IMR-90 (cell line): ENCODE measurements around the gene TMEM35A. TPM values are rescaled to one million over a fixed set of nuclear protein-coding genes. Genes with fewer than 3 reads are reported as not detected.

Source experiments
- ATAC-seq: fragments of 200-7000 bp; cut with Tn5 transposase; 2 replicates; pipeline ENCODE4 v1.9.1; 2020; ENCODE audit warnings: low read depth, mild to moderate bottlenecking, moderate library complexity
- BruUV-seq: library from RNA; stranded (reverse); fragments of 400-500 nt; replicated peaks from 2 replicates; lab custom pipeline; 2021; lab: Mats Ljungman, UMichigan
- CTCF ChIA-PET: fragments of 300-600 bp; formaldehyde crosslinking; extraction: SDS; loops from one replicate; lab custom pipeline; 2021; ENCODE audit warnings: antibody characterized with exemption; lab: Yijun Ruan, JAX
- POLR2A ChIA-PET: fragments of 300-600 bp; sonication (Branson Sonifier 250); formaldehyde crosslinking; loops from one replicate; lab custom pipeline; 2022; ENCODE audit warnings: antibody characterized with exemption; ENCODE audit not compliant: unreplicated experiment; lab: Charles Lee
- DNase-seq: peaks from one replicate; pipeline ENCODE4 v3.0.0; 2013
- H2AFZ ChIP-seq: replicated peaks from 2 replicates; pipeline ENCODE3; 2013; ENCODE audit warnings: low read length, mild to moderate bottlenecking; ENCODE audit not compliant: poor library complexity
- H2AK5ac ChIP-seq: 2 replicates; pipeline ENCODE4 v1.6.1; 2013; ENCODE audit warnings: low read depth, low read length, inconsistent platforms
- H2AK9ac ChIP-seq: replicated peaks from 2 replicates; pipeline ENCODE3; 2013; ENCODE audit warnings: mild to moderate bottlenecking, low read depth, low read length, moderate library complexity; ENCODE audit not compliant: poor library complexity
- H2BK120ac ChIP-seq: 2 replicates; pipeline ENCODE4 v1.6.1; 2013; ENCODE audit warnings: low read depth, low read length, inconsistent platforms
- H2BK15ac ChIP-seq: 3 replicates; pipeline ENCODE4 v1.6.1; 2013; ENCODE audit warnings: low read depth, low read length, inconsistent platforms
- H2BK20ac ChIP-seq: 2 replicates; pipeline ENCODE4 v1.6.1; 2013; ENCODE audit warnings: low read depth, mild to moderate bottlenecking, inconsistent platforms, low read length, moderate library complexity
- H2BK5ac ChIP-seq: 2 replicates; pipeline ENCODE4 v1.6.1; 2013; ENCODE audit warnings: mild to moderate bottlenecking, low read depth, low read length, inconsistent platforms; ENCODE audit not compliant: poor library complexity, severe bottlenecking
- H3K14ac ChIP-seq: replicated peaks from 2 replicates; pipeline ENCODE4 v1.6.1; 2013; ENCODE audit warnings: low read depth, low read length, inconsistent platforms
- H3K18ac ChIP-seq: 2 replicates; pipeline ENCODE4 v1.6.1; 2013; ENCODE audit warnings: low read depth, low read length, control low read depth
- H3K23ac ChIP-seq: 2 replicates; pipeline ENCODE4 v1.6.1; 2013; ENCODE audit warnings: low read depth, low read length, inconsistent platforms
- H3K27ac ChIP-seq: 2 replicates; pipeline ENCODE4 v1.5.1; 2013; ENCODE audit warnings: mild to moderate bottlenecking, control low read depth, low read length; ENCODE audit not compliant: insufficient read depth
- H3K27me3 ChIP-seq: 2 replicates; pipeline ENCODE4 v1.6.1; 2013; ENCODE audit warnings: low read length; ENCODE audit not compliant: control insufficient read depth, insufficient read depth
- H3K36me3 ChIP-seq: 2 replicates; pipeline ENCODE4 v1.6.1; 2013; ENCODE audit warnings: low read length, mixed read lengths; ENCODE audit not compliant: control insufficient read depth, insufficient read depth
- H3K4ac ChIP-seq: 2 replicates; pipeline ENCODE4 v1.6.1; 2013; ENCODE audit warnings: low read depth, low read length, inconsistent platforms
- H3K4me1 ChIP-seq: 2 replicates; pipeline ENCODE4 v1.6.1; 2013; ENCODE audit warnings: low read length, mixed read lengths; ENCODE audit not compliant: control insufficient read depth, insufficient read depth
- H3K4me2 ChIP-seq: 2 replicates; pipeline ENCODE4 v1.6.1; 2013; ENCODE audit warnings: low read depth, mild to moderate bottlenecking, control low read depth, low read length, moderate library complexity
- H3K4me3 ChIP-seq: 2 replicates; pipeline ENCODE4 v1.5.1; 2013; ENCODE audit warnings: low read depth, mild to moderate bottlenecking, control low read depth, low read length, moderate library complexity; ENCODE audit not compliant: insufficient read depth
- H3K56ac ChIP-seq: 2 replicates; pipeline ENCODE4 v1.6.1; 2013; ENCODE audit warnings: low read length, inconsistent platforms; ENCODE audit not compliant: insufficient read depth; ENCODE audit errors: extremely low read depth
- H3K79me1 ChIP-seq, 2 experiments: 2 replicates each; pipeline ENCODE4 v1.6.1; 2013; ENCODE audit warnings: low read length in 2 of 2, inconsistent platforms in 1 of 2, low read depth in 1 of 2
- H3K9ac ChIP-seq: 2 replicates; pipeline ENCODE4 v1.6.1; 2013; ENCODE audit warnings: low read depth, low read length, control low read depth
- H3K9me1 ChIP-seq: 2 replicates; pipeline ENCODE4 v1.6.1; 2013; ENCODE audit warnings: low read length, inconsistent platforms; ENCODE audit not compliant: insufficient read depth
- H3K9me3 ChIP-seq: 2 replicates; pipeline ENCODE4 v1.6.1; 2013; ENCODE audit warnings: low read length; ENCODE audit not compliant: control insufficient read depth, insufficient read depth
- H4K20me1 ChIP-seq: 2 replicates; pipeline ENCODE4 v1.6.1; 2013; ENCODE audit warnings: low read length, inconsistent platforms; ENCODE audit not compliant: insufficient read depth
- H4K5ac ChIP-seq: 2 replicates; pipeline ENCODE4 v1.6.1; 2013; ENCODE audit warnings: mild to moderate bottlenecking, low read depth, low read length, control low read depth
- H4K8ac ChIP-seq, 2 experiments: 2 replicates each; pipeline ENCODE4 v1.6.1; 2013; ENCODE audit warnings: low read depth in 2 of 2, low read length in 2 of 2, control low read depth in 1 of 2, inconsistent platforms in 1 of 2
- H4K91ac ChIP-seq: 2 replicates; pipeline ENCODE4 v1.6.1; 2013; ENCODE audit warnings: low read depth, low read length, inconsistent platforms; ENCODE audit not compliant: insufficient read depth
- BHLHE40 ChIP-seq: fragments of 150-350 bp; IDR thresholded peaks from 2 replicates; pipeline ENCODE4 v1.6.1; 2016; ENCODE audit warnings: mild to moderate bottlenecking, low read depth, low read length
- CEBPB ChIP-seq: IDR thresholded peaks from 2 replicates; pipeline ENCODE4 v1.6.1; 2012; ENCODE audit warnings: low read depth, low read length, improper control_type of control experiment
- CHD1 ChIP-seq: IDR thresholded peaks from 2 replicates; pipeline ENCODE4 v1.6.1; 2012; ENCODE audit warnings: low read depth, low read length, improper control_type of control experiment
- CTCF ChIP-seq: conservative IDR thresholded peaks from 2 replicates; pipeline ENCODE4 v1.5.1; 2012; ENCODE audit warnings: mild to moderate bottlenecking, low read depth, low read length, improper control_type of control experiment
- ELK1 ChIP-seq: fragments of 150-350 bp; IDR thresholded peaks from 2 replicates; pipeline ENCODE4 v1.6.1; 2016; ENCODE audit warnings: low read depth, mild to moderate bottlenecking, low read length, moderate library complexity, borderline replicate concordance
- FOS ChIP-seq: fragments of 150-350 bp; IDR thresholded peaks from 2 replicates; pipeline ENCODE4 v1.6.1; 2016; ENCODE audit warnings: low read depth, low read length
- MAFK ChIP-seq: IDR thresholded peaks from 2 replicates; pipeline ENCODE4 v1.6.1; 2012; ENCODE audit warnings: low read depth, low read length, improper control_type of control experiment
- MAZ ChIP-seq: IDR thresholded peaks from 2 replicates; pipeline ENCODE4 v1.6.1; 2012; ENCODE audit warnings: low read depth, mild to moderate bottlenecking, low read length, improper control_type of control experiment, moderate library complexity, borderline replicate concordance
- MXI1 ChIP-seq: IDR thresholded peaks from 2 replicates; pipeline ENCODE4 v1.6.1; 2012; ENCODE audit warnings: low read depth, mild to moderate bottlenecking, low read length, moderate library complexity, borderline replicate concordance
- NFE2L2 ChIP-seq: fragments of 150-350 bp; IDR thresholded peaks from 2 replicates; pipeline ENCODE4 v1.6.1; 2016; ENCODE audit warnings: low read depth, mild to moderate bottlenecking, low read length
- POLR2A ChIP-seq: IDR thresholded peaks from 2 replicates; pipeline ENCODE4 v1.6.1; 2012; ENCODE audit warnings: mild to moderate bottlenecking, low read depth, low read length
- RAD21 ChIP-seq: IDR thresholded peaks from 2 replicates; pipeline ENCODE4 v1.6.1; 2012; ENCODE audit warnings: low read length, improper control_type of control experiment
- RCOR1 ChIP-seq: IDR thresholded peaks from 2 replicates; pipeline ENCODE4 v1.6.1; 2012; ENCODE audit warnings: mild to moderate bottlenecking, low read length, improper control_type of control experiment; ENCODE audit not compliant: insufficient replicate concordance
- RFX5 ChIP-seq: IDR thresholded peaks from 2 replicates; pipeline ENCODE4 v1.8.0; 2012; ENCODE audit warnings: low read depth, mild to moderate bottlenecking, low read length, moderate library complexity
- SMC3 ChIP-seq: fragments of 150-350 bp; IDR thresholded peaks from 2 replicates; pipeline ENCODE4 v1.6.1; 2016; ENCODE audit warnings: low read depth, mild to moderate bottlenecking, antibody characterized with exemption, low read length, moderate library complexity
- USF2 ChIP-seq: fragments of 150-350 bp; IDR thresholded peaks from 2 replicates; pipeline ENCODE4 v1.6.1; 2017; ENCODE audit warnings: mild to moderate bottlenecking, antibody characterized with exemption, low read length, low read depth
- dilution Hi-C: fragments of 300-500 bp; cut with HindIII; formaldehyde crosslinking; loops from one replicate; pipeline ENCODE4 v1.14.3; 2018; ENCODE audit warnings: low sequenced_read_pairs; ENCODE audit not compliant: unreplicated experiment
- in situ Hi-C: fragments of 300-500 bp; cut with MboI; formaldehyde crosslinking; loops from 3 replicates; pipeline ENCODE4 v1.14.3; 2019; ENCODE audit warnings: low sequenced_read_pairs, inconsistent platforms, mixed read lengths
- intact Hi-C: fragments of 100-400 bp; cut with micrococcal nuclease; formaldehyde crosslinking; loops from 2 replicates; pipeline ENCODE4 v1.10.0; 2022
- polyA plus RNA-seq, 3 experiments: library from polyadenylated mRNA; depleted of rRNA; stranded (reverse); fragments of >200 nt; gene quantifications; 2 replicates each; pipeline ENCODE4 v1.2.3, GENCODE V29; 2012; ENCODE audit warnings: low replicate concordance in 1 of 3
- total RNA-seq: library from RNA; depleted of rRNA; stranded (reverse); fragments of >200 nt; gene quantifications from 2 replicates; pipeline ENCODE4 v1.2.3, GENCODE V29; 2012

Gene TMEM35A
- total and polyA plus RNA-seq, 2 of the 4 experiments (the other 2 are of a cell fraction), result 11.3 to 14.2 TPM

- Histone ChIP-seq H3K56ac (no peak overlapping the region), H3K4me2 (peak overlapping the region; percentile 27; the same call in 1 of the 2 replicates), H3K27me3 (no peaks in the 10 kb centered on the region; the same call in 1 of the 2 replicates), H2BK5ac (no peak overlapping the region), H3K4me3 (no peak overlapping the region), H3K9ac (no peak overlapping the region), H4K8ac (no peak overlapping the region), H3K9me1 (no peaks in the 10 kb centered on the region), H3K23ac (no peak overlapping the region), H3K36me3 (no peaks in the 10 kb centered on the region), H3K4ac (no peak overlapping the region; the same call in 1 of the 2 replicates), H2AFZ (no peak overlapping the region), H3K27ac (no peak overlapping the region), H2AK9ac (no peak overlapping the region), H3K79me1 (no peaks in the 10 kb centered on the region), H4K20me1 (no peaks in the 10 kb centered on the region), H3K14ac (no peak overlapping the region), H3K9me3 (no peaks in the 10 kb centered on the region), H2BK120ac (no peak overlapping the region), H4K91ac (no peak overlapping the region), H4K5ac (peak overlapping the region; percentile 52; the same call in 1 of the 2 replicates), H3K4me1 (no peaks in the 10 kb centered on the region; the same call in 1 of the 2 replicates), H2AK5ac (no peak overlapping the region), H2BK20ac (no peak overlapping the region), H2BK15ac (no peak overlapping the region), H3K18ac (peak overlapping the region; percentile 54; the same call in 1 of the 2 replicates)
- dilution Hi-C loops, result no loop called here
- peak; percentile 21 for DNase-seq
- BruUV-seq, result no TSS peak
- TF ChIP-seq CTCF (no peak), FOS (no peak), CHD1 (no peak), MAFK (no peak), BHLHE40 (no peak), RAD21 (no peak), MAZ (no peak), SMC3 (no peak), MXI1 (no peak), RCOR1 (no peak), RFX5 (no peak), USF2 (no peak), POLR2A (no peak), CEBPB (no peak), NFE2L2 (no peak), ELK1 (no peak)
- peak; percentile 77 for ATAC-seq
- CTCF ChIA-PET, result no interaction called here
- intact Hi-C loops, result no loop called here
- in situ Hi-C loops, result no loop called here
- POLR2A ChIA-PET, result no interaction called here
Measured at GRCh38 chrX:101062176-101062575, 16.5 kb upstream of the TMEM35A start.
